ENCODE results near the gene OAT.

DNA sequence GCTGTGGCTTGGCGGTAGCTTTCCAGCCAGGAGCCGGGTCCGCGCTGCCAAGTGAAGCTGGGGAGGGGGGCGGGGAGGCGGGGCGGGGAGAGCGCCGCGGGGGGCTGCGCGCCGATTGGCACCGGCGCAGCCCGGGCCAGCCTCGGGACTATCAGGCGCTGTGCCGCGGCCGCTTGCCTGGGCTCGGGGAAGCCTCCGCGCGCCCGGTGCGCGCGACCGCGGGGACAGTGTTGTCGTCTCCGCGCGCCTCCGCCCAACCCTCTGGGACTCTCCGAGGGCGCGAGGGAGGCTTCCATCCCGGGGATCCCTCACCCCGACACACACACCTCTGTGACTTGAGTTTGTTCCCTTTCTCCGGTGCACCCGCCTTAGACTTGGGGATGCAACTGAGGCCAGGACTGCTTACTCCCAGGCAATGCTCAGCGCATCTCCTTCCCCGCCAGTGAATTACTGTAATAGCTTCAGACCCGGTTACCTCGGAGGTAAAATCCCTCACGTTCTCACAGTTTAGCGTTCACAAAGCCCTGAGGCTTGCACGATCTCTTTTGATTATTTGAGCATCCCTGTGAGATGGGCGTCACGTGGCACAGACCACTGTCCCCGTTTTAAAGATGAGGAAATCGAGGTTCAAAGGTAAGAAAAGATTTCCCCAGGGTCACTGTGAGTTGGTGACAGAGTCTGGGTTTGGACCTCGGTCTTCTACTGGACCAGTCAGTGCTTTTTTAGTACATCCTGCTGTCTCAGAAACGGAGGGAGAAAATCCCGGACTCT lies 31.5 kb upstream of the OAT start, which contains the start of gene NKX1-2:
- TF ChIP-seq, protein P1, sequence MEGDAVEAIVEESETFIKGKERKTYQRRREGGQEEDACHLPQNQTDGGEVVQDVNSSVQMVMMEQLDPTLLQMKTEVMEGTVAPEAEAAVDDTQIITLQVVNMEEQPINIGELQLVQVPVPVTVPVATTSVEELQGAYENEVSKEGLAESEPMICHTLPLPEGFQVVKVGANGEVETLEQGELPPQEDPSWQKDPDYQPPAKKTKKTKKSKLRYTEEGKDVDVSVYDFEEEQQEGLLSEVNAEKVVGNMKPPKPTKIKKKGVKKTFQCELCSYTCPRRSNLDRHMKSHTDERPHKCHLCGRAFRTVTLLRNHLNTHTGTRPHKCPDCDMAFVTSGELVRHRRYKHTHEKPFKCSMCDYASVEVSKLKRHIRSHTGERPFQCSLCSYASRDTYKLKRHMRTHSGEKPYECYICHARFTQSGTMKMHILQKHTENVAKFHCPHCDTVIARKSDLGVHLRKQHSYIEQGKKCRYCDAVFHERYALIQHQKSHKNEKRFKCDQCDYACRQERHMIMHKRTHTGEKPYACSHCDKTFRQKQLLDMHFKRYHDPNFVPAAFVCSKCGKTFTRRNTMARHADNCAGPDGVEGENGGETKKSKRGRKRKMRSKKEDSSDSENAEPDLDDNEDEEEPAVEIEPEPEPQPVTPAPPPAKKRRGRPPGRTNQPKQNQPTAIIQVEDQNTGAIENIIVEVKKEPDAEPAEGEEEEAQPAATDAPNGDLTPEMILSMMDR (IDR thresholded peaks at IDR 0.05) = no peak
- no peak for TF ChIP-seq POLR2A (IDR thresholded peaks at IDR 0.05)
